ENCODE data around the gene CACNA2D4.

CACNA2D4 gene

DNA sequence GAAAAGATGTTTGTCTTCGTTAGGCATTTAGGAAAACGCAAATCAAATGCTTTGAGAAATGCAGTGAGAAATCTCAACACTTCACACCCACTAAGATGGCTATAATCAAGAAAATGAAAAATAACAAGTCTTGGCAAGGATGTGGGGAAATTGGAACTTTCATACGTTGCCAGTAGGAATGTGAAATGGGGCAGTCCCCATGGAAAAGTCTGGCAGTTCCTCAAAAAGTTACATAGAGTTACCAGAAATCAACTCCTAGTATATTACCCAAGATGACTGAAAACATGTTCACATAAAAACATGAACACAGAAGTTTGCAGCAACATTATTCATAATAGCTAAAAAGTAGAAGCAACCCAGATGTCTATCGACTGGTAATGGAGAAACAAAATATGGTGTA lies 139.5 kb downstream of the CACNA2D4 start:
- DNase-seq (ENCODE audit: low read depth), result no peak

DNA sequence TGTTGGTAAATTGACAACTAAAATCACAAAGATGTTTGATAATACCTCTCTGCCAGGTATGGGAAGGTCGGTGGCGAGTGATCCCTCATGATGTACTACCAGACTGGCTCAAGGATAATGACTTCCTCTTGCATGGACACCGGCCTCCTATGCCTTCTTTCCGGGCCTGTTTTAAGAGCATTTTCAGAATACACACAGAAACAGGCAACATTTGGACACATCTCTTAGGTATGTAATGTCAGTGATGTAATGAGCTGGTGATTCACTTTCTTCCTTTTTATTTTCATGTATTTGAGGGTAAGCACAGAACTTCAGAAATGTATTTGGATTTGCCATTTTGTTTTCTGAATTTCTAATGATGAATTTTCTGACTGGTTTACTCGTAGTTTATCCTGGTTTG lies 140.7 kb downstream of the CACNA2D4 start:
- DNase-seq (ENCODE audit: low read depth), result peak; percentile 55

DNA sequence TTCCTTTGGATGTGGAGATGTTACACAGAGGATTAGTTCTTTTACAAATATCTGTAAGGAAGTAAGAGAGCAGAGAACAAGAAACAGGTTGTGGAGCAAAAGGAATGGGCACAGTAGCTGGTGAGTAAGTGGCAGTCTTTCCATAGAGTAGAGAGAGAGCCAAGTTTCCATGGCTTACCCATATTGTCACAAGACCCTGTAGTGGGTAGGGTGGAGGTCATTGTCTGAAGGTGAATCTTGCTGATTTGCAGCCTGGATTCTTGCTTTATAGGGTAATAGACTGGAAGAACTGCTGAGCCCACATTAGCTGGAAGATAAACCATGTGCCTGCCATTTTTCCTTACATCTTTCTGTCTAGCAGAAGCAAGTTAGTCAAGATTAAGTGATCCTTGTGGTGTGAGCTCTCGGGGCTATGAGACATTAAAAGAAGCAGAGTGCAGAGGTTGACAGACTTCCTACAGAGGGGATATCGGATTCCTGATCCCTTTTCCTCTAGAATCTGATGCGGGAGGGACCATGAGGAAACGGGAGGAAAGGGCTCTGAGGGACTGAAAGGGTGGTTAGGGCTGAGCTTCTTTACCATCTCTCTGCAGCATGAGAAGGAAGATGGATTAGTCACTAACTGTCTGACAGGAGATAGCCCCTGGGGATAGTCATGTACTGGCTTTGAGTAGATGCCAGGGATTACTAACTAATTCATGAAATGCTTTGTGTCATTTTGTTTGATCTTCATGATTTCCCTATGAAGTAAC lies 142.1 kb downstream of the CACNA2D4 start:
- peak; percentile 77 for DNase-seq (ENCODE audit: low read depth)

DNA sequence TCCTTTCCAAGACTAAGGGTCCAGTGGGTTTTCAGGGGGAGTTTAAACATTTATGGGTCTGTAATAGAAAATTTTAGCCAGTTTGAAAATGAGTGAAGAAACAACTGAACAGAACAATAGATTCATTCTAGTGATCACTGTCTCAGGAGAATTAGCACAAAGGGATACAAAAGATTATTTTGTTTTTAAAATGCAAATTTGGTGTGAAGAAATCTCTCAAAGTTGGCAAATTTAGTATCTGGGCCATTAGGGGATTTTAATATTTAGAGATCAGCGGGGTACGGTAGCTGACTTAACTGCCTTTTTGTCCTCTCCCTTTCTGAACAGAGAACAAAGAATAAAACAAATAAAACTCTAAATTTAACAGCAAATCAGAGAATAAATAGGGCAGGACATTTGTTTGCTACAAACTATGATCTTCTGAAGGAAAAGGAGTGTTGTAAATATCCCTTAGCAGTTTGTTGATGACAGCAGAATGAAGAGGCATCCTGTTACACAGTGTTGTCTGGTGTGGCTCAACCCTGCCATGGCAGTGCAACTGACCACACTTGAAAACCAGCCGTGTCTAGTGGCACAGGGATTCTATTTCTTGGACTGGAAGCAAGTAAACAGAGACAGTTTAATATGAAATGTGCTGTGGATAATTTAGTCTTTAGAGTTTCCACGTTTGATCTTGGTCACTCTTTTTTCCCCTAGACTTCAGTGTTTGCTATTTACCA lies 144.4 kb downstream of the CACNA2D4 start:
- DNase-seq (ENCODE audit: low read depth), result no peak

DNA sequence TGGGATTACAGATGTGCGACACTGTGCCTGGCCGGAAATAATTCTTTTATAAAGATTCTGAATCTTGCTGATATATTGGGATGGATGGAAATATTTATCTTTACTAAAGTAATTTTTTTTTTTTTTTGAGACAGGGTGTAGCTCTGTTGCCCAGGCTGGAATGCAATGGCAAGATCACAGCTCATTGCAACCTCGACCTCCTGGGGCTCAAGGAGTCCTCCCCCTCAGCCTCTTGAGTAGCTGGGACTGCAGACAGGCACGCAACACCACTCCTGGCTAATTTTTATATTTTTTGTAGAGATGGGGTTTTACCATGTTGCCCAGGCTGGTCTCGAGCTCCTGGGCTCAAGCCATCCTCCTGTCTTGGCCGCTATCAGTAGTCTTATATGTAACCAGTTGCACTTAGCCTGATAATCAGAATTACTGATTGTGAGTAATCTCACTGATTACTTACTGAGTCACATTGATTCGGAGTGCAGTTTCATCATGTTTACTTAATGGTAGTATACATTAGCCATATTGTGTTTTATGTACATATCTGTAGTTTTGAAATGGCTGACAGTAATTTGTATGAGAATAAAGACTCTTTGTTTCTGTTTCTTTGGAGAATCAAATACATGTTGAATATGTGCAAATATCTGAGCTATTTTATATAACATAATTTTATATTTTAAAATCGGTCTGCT lies 148.5 kb downstream of the CACNA2D4 start:
- no peak for DNase-seq (ENCODE audit: low read depth)

DNA sequence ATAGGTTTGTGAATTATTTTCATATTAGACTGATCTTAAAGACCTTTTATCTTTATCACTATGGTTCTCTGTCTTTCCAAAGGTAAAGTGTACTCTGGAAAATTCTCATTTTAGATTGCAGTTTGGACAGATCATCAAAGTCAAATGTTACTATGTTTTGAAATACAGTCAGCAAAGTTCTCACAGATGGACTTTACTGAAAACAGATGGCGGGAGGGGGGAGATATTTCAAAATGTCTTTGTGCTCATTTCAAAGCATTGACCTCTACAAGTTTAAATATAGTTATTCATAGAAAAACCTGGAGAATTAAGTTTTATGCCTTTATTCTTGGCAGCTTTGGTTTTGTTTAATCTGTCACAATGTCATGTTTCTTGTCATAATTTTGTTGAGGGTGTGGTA lies 149.8 kb downstream of the CACNA2D4 start:
- DNase-seq (ENCODE audit: low read depth), result no peak

DNA sequence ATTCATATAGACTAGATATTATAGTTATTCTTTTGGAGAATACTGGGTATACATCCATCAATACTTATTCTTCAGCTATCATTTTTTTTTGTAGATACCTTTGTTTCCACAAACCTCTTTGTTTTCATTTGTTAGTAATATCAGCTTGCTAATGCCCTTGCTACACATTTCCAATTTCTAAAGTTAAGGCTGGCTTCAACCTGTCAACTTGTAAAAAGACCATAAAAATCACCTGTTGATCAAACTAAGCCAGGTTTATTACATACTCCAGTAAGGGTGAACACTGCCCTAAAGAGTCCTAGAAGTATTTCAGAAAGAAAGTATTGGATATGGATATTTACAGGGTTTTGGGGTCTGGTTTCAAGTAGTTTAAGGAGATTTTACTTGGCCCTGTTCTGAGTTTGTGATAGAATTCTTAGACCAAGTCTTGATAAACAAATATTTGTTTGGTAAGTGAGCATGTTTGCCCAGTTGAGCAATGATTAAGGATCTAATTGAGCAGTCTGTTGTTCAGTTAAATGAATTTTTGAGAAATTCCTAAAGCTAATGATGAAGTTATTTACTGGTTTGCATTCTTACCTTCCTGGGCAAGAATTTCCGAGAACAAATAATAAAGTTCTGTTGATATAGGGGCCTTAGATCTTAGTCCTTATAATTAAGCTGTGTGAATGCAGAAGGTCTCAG lies 150.9 kb downstream of the CACNA2D4 start:
- DNase-seq (ENCODE audit: low read depth), result no peak

DNA sequence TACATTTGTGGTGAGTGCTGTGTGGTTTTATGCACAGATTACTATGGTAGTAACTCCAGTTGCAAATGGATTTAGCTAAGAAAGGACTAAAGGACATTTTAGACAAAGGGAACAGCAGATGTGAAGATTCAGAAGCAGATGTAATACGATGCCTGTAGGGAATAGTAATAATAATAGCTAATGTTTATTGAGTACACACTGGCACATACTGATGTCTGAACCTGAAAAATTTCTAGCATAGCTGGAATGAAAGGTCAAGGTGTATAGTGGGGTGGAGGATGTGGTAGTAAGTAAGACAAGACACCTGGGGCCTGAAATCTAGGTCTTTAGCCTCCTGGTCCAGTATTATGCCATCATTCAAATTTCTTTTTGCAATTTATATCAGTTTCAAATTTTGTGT lies 152.3 kb downstream of the CACNA2D4 start:
- no peak for DNase-seq (ENCODE audit: low read depth)

DNA sequence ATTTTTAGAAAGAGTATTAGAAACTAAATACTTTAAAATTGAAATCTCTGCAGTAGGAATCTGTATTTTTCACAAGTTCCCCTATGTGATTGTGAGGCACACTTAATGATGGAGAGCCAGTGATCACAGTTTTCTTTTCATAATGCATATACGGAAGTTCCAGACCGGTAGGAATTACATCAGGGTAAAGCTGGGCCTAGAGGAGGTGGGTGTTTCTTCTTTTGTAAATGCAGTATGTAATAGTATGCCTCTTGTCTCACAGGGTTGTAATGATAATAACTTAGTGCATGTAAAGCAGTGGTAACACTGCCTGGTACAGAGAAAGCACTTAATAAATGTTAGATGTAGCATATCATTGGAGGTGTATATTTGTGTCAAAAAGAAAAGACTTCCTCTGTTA lies 155.3 kb downstream of the CACNA2D4 start:
- no peak for DNase-seq (ENCODE audit: low read depth)

DNA sequence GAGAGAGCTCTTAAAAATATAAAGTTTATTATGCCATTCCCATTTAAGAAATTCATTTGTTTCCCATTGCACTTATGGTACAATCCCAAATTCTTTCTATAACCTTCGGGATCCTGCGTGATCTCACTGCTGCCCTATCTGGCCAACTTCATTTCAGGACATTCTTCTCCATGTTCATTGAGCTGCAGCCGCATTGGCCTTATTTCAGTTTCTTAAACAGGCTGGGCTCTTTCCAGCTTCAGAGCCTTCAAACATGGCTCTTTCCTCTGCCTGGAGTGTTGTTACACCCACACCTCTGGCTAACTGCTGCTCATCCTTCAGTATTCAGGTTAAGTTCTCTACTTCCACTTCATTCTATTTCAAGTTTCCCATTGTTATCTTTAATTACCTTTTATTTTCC lies 156.6 kb downstream of the CACNA2D4 start:
- DNase-seq (ENCODE audit: low read depth), result no peak

DNA sequence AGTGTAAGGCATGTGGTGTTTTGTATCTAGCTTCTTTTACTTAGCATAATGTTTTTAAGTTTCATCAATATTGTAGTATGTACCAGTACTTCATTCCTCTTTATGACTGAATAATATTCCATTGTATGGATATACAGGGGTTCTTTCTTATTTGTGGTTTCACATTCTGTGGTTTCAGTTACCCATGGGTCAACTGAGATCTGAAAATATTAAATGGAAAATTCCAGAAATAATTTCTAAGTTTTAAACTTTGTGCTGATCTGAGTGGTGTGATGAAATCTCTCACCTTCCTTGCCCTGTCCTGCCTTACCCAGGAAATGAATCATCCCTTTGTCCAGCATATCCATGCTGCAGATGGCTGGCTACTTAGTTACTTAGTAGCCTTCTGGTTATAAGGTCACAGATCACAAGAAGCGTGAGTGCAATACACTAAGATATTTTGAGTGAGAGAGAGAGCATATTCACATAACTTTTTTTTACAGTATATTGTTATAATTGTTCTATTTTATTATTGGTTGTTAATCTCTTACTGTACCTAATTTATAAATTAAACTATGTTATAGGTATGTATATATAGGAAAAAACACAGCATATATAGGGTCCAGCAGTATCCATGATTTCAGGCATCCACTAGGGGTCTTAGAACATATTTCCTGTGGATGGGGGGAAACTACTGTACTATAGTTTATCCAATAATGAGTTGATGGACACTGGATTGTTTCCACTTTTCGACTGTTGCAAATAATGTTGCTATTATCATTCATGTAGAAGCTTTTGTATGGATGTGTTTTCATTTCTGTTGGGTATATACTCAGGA lies 157.7 kb downstream of the CACNA2D4 start:
- no peak for DNase-seq (ENCODE audit: low read depth)

DNA sequence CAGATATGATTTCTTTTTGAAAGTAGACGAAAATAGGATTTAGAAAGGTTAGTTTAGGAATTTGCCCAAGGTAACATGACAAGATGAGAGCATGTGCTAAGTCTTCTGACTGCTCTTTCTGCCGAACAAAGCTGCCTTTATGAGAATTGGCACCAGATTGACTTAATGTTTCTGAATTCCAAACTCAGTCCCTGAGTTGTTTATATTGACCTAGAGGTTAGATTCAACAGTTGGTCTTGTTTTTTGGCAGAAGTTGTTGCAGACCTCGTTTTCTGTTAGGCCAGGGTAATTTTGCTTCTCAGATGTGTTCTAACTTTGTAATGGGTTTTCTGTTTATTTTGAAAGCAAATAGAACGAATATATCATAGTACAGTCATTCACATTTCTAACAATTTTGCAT lies 159.6 kb downstream of the CACNA2D4 start:
- DNase-seq (ENCODE audit: low read depth), result no peak

DNA sequence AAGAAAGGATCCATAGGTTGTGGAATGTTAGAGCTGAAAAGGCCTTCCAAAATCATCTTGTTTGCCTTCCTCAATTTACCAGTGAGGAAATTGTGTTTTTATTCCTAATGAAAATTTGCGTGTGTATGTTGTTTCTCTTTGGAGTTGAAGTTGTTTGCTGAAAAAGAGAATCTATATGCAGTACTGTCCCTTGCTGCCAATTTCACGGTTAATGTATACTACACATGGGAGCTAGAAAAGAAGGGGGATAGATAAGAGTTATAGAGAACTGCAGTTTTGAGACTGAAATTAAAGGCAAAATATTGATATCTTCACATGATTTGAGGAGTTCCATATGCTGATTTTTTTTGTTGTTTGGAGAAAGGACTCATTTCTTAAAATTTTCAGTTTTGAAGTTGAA lies 160.1 kb downstream of the CACNA2D4 start:
- DNase-seq (ENCODE audit: low read depth), result no peak

DNA sequence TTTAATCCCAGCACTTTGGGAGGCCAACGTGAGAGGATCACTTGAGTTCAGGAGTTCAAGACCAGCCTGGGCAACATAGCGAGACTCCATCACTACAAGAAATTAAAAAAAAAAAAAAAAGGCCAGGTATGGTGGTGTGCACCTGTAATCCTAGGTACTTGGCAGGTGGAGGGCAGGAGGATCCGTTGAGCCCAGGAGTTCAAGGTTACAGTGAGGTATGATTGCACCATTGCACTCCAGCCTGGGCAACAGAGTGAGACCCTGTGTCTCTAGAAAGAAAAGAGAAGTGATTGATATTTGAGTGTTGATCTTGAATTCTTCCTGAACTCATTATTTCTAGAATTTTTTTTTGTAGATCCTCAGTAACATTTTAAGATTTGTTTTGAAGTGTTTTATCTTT lies 168.2 kb downstream of the CACNA2D4 start:
- DNase-seq (ENCODE audit: low read depth), result no peak

DNA sequence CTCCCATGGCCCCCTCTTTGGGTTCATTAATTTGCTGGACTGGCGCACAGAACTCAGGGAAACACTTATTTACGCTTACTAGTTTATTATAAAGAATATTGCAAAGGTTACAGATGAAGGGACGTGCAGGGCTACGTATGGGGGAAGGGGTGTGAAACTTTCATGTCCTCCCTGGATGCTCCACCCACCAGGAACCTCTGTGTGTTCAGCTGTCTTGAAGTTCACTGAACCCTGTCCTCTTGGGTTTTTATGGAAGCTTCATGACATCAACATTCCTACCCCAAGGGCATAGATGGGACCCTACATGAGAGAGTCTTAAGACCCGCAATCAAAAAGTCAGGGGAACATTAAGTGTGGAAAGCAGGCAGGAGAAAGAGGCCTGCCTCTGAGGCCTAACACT lies 169.4 kb downstream of the CACNA2D4 start:
- no peak for DNase-seq (ENCODE audit: low read depth)

DNA sequence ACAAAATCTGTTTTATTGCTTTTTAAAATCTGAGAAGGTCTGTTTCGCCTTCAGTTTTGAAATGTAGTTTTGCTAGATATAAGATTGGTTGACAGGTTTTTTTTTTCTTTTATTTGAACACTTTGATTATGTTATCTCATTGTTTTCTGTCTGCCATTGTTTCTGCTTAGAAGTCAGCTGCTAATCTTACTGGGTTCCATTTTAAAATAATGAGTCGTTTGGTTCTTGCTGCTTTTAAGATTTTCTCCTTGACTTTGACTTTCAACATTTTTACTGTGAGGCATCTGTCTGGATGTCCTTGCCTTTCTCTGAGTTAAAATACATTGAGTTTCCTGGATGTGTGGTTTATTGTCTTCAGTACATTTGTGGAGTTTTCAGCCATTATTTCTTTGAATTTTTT lies 170.8 kb downstream of the CACNA2D4 start:
- no peak for DNase-seq (ENCODE audit: low read depth)

DNA sequence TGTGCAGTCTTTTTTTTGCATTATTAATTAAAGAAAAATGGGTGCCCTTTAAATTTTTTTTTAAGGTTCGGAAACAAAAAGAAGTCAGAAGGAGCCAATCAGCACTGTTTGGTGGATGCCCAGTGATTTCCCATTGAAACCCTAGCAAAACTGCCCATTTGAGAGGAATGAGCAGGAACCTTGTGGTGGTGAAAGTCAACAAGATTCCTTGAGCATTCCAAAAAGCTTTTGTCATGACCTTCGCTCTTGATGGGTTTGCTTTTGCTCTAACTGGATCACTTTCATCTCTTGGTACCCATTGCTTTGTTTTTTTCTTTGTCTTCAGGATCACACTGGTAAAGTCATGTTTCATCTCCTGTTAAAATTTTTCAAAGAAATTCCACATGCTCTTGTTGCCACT lies 173.5 kb downstream of the CACNA2D4 start:
- DNase-seq (ENCODE audit: low read depth), result no peak

All from stromal cell of bone marrow (primary cell).